Left ventricle myocardium superior (tissue), 1 donor: Measurements from ENCODE around the gene GAD1. TPM values are rescaled to one million over a fixed set of nuclear protein-coding genes. Genes with fewer than 3 reads are reported as not detected.

Source experiments
- ATAC-seq: fragments of 200-7000 bp; cut with Tn5 transposase; one replicate; pipeline ENCODE4 v1.9.1; 2020; ENCODE audit warnings: mild to moderate bottlenecking, moderate library complexity
- DNase-seq: peaks from one replicate; pipeline ENCODE4 v3.0.0-alpha.2; 2020
- intact Hi-C: fragments of 100-400 bp; cut with micrococcal nuclease; formaldehyde crosslinking; loops from one replicate; pipeline ENCODE4 v1.11.0; 2022
- long read RNA-seq: library from polyadenylated mRNA; unstranded; transcript quantifications from one replicate; pipeline ENCODE4 v2.0.0, GENCODE V29; 2021
- total RNA-seq: library from RNA; stranded (reverse); fragmentation: NEBNext Ultra II Directional; extraction: Animal tissue kit (Norgen Biotek cat#: 25700); gene quantifications from one replicate; pipeline ENCODE4 v1.2.1, GENCODE V29; 2021
- donor health status: DM: no; HTN: yes; CAD: no; lungs with severe emphysema.

Gene GAD1
- not detected for total RNA-seq
- long read RNA-seq: 0 reads

- ATAC-seq (peak; percentile 62), DNase-seq (peak; percentile 49)
- intact Hi-C loops: loop anchor here (10.0 kb wide), 3 partner anchors 332 to 452 kb away; no protein-coding TSS in a partner anchor
Measured at GRCh38 chr2:170816504-170817092, at the start of gene GAD1. Gene GAD1 (plus strand): TSS chr2:170816887. CDS start chr2:170818592, 1,705 bp downstream.

DNA sequence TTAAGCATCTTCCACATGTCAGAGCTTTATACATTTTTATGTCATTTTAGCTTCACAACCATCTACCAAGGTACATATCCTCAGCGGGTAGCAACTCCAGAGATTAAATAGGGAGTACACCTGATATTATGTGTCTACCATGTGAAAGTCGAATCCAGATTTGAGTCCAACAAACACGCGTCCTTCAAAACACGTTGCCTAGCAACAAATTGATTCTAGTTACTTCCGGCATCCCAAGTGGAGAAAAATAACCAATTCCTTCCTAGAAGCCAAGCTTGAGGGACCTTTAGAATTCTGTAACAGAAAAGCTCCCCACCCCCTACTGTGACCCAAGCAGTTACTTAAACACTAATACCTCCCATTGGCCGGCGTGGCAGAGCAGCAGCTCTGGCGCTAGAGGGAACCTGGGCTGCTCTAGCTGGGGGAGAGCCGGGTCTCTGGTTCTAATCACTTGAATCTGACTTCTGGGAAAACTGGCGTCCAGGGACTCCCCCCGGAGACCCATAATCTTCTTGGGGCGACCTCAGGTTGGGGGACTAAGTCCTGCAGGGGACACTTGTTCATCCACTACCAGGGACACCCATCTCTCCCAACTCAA is 46.6 kb upstream of the GAD1 start, which contains the start of gene ERICH2:
TSS of gene ERICH2 (plus strand) at position 371 of the 598 bp plus-strand sequence. CDS start 304 bp downstream, outside the sequence.
- ATAC-seq (peak; percentile 83), DNase-seq (peak; percentile 60)
- intact Hi-C loops: no loop called here

GRCh38 chr2:170770606-170771420 is 45.9 kb upstream of the GAD1 start:
- peak; percentile 99 for ATAC-seq
- peak; percentile 88 for DNase-seq

GRCh38 chr2:170771421-170771937 is 45.2 kb upstream of the GAD1 start:
- ATAC-seq (no peak), DNase-seq (no peak)
- intact Hi-C loops: no loop called here

More at GRCh38 chr2:170770606-170771420, 45.9 kb upstream of the GAD1 start:
- intact Hi-C loops: no loop called here

DNA sequence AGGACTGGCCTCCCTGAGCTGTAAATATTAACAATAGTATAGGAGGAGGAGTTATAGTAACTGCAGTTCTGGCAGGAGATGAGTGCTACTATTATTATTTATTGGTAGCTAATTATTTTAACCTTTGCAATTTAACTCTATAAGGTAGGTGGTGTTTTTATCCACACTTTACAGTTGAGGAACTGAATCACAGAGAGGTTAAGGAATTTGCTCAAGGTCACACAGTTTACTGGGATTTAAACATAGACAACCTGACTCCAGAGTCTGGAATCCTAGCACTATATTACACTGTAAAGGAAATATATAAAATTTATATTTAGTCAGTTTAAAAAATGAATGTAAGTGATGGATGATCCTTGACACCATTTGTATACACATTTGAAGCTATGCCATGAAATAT is 44.4 kb upstream of the GAD1 start:
- no peak for ATAC-seq
- no peak for DNase-seq
- intact Hi-C loops: no loop called here

GRCh38 chr2:170774074-170774473 is 42.6 kb upstream of the GAD1 start:
- DNase-seq: no peak
- ATAC-seq: no peak
- intact Hi-C loops: no loop called here

DNA sequence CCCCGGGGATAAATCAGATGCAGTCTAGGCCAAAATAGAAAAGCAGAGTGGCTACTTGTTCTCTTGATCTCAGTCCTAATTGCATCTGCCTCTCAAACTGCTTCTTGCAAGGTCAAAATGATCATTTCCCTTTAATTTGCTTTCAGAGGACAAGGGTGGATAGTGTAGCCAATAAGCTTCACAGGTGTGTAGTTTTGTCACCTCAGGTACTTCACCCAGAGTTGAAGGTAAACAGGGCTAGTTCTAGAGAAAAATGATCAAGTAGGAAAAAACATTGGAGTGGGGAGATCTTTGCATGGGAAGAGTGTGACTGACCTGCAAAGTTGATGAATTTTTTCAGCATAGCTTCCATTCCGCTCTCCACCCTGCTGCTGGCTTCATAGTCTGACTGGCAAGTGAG is 37.8 kb upstream of the GAD1 start:
- intact Hi-C loops: no loop called here
- ATAC-seq (no peak), DNase-seq (no peak)

- ATAC-seq: no peak
- intact Hi-C loops: no loop called here
- no peak for DNase-seq
Measured at GRCh38 chr2:170779304-170779703, 37.4 kb upstream of the GAD1 start.

DNA sequence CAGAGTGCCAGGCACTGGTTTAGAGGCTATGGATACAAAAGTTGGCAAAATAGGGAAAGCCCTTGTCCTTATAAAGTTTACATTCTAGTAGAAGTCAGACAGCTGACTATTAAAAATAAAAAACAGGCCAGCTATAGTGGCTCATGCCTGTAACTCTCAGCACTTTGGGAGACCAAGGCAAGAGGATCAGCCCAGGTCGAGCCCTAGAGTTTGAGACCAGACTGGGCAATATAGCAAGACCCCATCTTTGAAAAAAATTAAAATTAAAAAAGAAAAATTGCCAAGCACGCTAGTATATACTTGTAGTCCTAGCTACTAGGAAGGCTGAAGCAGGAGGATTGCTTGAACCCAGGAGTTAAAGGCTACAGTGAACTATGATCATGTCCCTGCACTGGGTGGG is 34.0 kb upstream of the GAD1 start:
- ATAC-seq: no peak
- intact Hi-C loops: no loop called here
- no peak for DNase-seq

- intact Hi-C loops: no loop called here
- no peak for ATAC-seq
- no peak for DNase-seq
Measured at GRCh38 chr2:170783549-170783948, 33.1 kb upstream of the GAD1 start.

- no peak for DNase-seq
- intact Hi-C loops: no loop called here
- ATAC-seq: no peak
Measured at GRCh38 chr2:170798996-170799395, 17.7 kb upstream of the GAD1 start.

- intact Hi-C loops: no loop called here
- no peak for DNase-seq
- ATAC-seq: no peak
Measured at GRCh38 chr2:170806548-170806947, 10.1 kb upstream of the GAD1 start.

- no peak for DNase-seq
- intact Hi-C loops: loop anchor here (10.0 kb wide), 3 partner anchors 328 to 448 kb away; no protein-coding TSS in a partner anchor
- ATAC-seq: peak; percentile 62
Measured at GRCh38 chr2:170812710-170813600, 3.7 kb upstream of the GAD1 start.

- DNase-seq (no peak), ATAC-seq (no peak)
- intact Hi-C loops: loop anchor here (10.0 kb wide), 3 partner anchors 329 to 449 kb away; no protein-coding TSS in a partner anchor
Measured at GRCh38 chr2:170813611-170814532, 2.8 kb upstream of the GAD1 start.

DNA sequence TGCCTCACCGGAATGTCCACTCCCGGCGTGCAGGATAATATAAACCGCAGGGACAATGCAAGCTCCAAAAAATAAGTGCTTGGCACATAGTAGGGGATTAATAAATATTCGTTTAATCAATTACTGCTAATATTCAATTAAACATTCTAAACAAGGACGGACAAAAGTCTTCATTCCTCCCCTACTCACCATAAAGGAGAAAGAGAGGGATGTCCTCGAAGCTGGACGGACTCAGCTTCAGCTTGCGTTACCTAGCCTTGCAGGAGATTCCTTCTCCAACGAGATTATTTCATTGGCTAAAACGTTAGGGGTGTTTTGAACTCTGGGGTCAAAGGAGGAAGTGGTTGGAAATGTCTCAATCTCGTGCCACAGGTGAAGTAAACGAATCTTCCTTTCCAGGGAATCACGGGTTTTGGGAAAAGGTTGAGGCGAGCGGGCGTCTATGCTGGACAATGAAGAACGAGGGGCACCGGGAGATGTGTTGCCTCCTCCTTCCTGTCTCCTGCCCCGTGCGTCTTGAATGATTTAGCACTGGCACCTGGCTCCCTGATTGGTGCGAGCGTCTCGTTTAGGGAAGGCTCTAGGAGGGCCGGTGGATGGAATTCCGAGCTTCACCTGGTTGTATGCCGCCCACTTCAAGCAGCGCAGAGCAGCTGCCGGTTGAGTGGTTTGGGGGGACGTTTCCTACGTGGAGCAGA is 2.0 kb upstream of the GAD1 start:
- intact Hi-C loops: loop anchor here (10.0 kb wide), 3 partner anchors 330 to 450 kb away; no protein-coding TSS in a partner anchor
- no peak for ATAC-seq
- no peak for DNase-seq

GRCh38 chr2:170815311-170815710 is 1.4 kb upstream of the GAD1 start:
- no peak for DNase-seq
- no peak for ATAC-seq
- intact Hi-C loops: loop anchor here (10.0 kb wide), 3 partner anchors 331 to 451 kb away; no protein-coding TSS in a partner anchor
